ENCODE results near the gene ARRB1. TPM values are rescaled to one million over a fixed set of nuclear protein-coding genes. Genes with fewer than 3 reads are reported as not detected.

ARRB1 gene
- total and polyA plus RNA-seq, 10 of the 15 experiments (the other 5 are each of a cell fraction or from before 2014, with no cell fraction given) = 0.39 to 12.9 (median 1.7) TPM

DNA sequence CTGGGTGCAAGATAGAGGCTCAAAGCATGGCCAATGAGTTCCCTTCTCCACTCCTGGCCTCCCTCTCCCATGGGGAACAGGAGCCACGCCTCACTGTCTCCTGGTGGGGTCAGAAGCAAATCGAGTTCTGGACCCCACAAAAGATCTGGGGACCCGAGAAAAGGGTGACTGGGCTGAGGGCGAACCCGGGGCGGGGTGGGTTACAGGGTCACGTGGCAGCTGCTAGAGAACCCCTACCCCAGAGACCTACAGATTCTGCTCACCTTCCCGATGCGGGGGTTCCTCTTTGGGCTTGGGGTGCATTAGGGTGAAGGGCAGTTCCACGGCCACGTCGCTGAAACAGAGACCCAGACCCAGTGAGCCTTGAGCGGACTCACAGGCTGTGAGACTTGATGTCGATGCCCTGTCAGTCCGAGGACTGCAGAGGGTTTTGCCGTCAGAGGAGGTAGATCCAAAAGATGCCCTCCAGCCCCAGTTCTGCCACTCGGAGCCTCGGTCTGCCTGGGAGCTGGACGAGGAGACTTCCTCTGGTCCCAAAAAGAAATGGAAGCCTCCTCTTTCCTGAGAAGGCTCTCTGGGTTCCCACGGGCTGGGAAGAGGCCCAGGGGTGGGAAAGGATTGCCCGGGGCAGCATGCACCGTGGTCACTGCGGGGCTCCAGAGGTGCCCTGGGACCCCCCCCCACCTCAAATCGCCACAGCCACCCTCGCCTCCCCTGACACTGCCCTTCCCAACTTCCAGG, 82.7 kb downstream of the ARRB1 start (continued):
- TF ChIP-seq, protein P1, sequence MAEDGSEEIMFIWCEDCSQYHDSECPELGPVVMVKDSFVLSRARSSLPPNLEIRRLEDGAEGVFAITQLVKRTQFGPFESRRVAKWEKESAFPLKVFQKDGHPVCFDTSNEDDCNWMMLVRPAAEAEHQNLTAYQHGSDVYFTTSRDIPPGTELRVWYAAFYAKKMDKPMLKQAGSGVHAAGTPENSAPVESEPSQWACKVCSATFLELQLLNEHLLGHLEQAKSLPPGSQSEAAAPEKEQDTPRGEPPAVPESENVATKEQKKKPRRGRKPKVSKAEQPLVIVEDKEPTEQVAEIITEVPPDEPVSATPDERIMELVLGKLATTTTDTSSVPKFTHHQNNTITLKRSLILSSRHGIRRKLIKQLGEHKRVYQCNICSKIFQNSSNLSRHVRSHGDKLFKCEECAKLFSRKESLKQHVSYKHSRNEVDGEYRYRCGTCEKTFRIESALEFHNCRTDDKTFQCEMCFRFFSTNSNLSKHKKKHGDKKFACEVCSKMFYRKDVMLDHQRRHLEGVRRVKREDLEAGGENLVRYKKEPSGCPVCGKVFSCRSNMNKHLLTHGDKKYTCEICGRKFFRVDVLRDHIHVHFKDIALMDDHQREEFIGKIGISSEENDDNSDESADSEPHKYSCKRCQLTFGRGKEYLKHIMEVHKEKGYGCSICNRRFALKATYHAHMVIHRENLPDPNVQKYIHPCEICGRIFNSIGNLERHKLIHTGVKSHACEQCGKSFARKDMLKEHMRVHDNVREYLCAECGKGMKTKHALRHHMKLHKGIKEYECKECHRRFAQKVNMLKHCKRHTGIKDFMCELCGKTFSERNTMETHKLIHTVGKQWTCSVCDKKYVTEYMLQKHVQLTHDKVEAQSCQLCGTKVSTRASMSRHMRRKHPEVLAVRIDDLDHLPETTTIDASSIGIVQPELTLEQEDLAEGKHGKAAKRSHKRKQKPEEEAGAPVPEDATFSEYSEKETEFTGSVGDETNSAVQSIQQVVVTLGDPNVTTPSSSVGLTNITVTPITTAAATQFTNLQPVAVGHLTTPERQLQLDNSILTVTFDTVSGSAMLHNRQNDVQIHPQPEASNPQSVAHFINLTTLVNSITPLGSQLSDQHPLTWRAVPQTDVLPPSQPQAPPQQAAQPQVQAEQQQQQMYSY (CRISPR knock-in tag; IDR thresholded peaks at IDR 0.05) = no peak
- TF ChIP-seq MYB (IDR thresholded peaks at IDR 0.05; ENCODE audit: borderline replicate concordance, low read depth, low read length) = no peak

GRCh38 chr11:75267171-75267970, 84.1 kb downstream of the ARRB1 start:
- POLR2A ChIA-PET = no interaction called here
- SMC1A ChIA-PET (ENCODE audit: uncharacterized antibody, unreplicated experiment) = no interaction called here
- BruUV-seq (replicated peaks) = no TSS peak
- RAD21 ChIA-PET (ENCODE audit: unreplicated experiment) = no interaction called here
- TF ChIP-seq, protein P2, sequence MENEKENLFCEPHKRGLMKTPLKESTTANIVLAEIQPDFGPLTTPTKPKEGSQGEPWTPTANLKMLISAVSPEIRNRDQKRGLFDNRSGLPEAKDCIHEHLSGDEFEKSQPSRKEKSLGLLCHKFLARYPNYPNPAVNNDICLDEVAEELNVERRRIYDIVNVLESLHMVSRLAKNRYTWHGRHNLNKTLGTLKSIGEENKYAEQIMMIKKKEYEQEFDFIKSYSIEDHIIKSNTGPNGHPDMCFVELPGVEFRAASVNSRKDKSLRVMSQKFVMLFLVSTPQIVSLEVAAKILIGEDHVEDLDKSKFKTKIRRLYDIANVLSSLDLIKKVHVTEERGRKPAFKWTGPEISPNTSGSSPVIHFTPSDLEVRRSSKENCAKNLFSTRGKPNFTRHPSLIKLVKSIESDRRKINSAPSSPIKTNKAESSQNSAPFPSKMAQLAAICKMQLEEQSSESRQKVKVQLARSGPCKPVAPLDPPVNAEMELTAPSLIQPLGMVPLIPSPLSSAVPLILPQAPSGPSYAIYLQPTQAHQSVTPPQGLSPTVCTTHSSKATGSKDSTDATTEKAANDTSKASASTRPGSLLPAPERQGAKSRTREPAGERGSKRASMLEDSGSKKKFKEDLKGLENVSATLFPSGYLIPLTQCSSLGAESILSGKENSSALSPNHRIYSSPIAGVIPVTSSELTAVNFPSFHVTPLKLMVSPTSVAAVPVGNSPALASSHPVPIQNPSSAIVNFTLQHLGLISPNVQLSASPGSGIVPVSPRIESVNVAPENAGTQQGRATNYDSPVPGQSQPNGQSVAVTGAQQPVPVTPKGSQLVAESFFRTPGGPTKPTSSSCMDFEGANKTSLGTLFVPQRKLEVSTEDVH (IDR thresholded peaks at IDR 0.05; ENCODE audit: low read depth, partially characterized antibody) = no peak
- TF ChIP-seq CEBPB (IDR thresholded peaks at IDR 0.05; ENCODE audit: borderline replicate concordance in 1 of 2, low read depth in 2 of 2, low read length in 2 of 2) = no peak
- H3K9ac ChIP-seq (ENCODE audit: control insufficient read depth, insufficient read depth, low read length) = no peak overlapping the region
- H2AFZ ChIP-seq (ENCODE audit: control insufficient read depth, low read depth, low read length) = no peak overlapping the region
- H3K4me2 ChIP-seq (ENCODE audit: control insufficient read depth, insufficient read depth) = no peak overlapping the region
- CTCF ChIA-PET = no interaction called here
- no peaks in the 10 kb centered on the region for H3K4me1 ChIP-seq (ENCODE audit: control insufficient read depth, insufficient read depth, low read length)
- no peak overlapping the region for H3K27ac ChIP-seq (ENCODE audit: control insufficient read depth, insufficient read depth)
- 0 out of 2 replicates have a peak, but pooled peaks cover 2% of the 10 kb centered on the region for H4K20me1 ChIP-seq (ENCODE audit: control insufficient read depth, insufficient read depth)
- no peak for FAIRE-seq
- no peak for ATAC-seq
- H3K4me3 ChIP-seq = no peak overlapping the region
- H3K27me3 ChIP-seq (replicated peaks in 1 of 2; ENCODE audit: control insufficient read depth in 2 of 2, insufficient read depth in 2 of 2, low read length in 1 of 2) = no peaks in the 10 kb centered on the region
- no peaks in the 10 kb centered on the region for H3K79me2 ChIP-seq (ENCODE audit: control insufficient read depth, insufficient read depth, low read length)
- H3K9me3 ChIP-seq (replicated peaks; ENCODE audit: control insufficient read depth, insufficient read depth, low read length) = no peaks in the 10 kb centered on the region
- intact Hi-C loops (cut with micrococcal nuclease; ENCODE audit: unreplicated experiment) (no loop called here), in situ Hi-C loops (cut with MboI) (no loop called here)
- no peak for DNase-seq (ENCODE audit: low read depth, low spot score)
- no peaks in the 10 kb centered on the region; a peak in 1 of 4 replicates for H3K36me3 ChIP-seq (ENCODE audit: control insufficient read depth in 2 of 2, insufficient read depth in 2 of 2, low read length in 1 of 2)
- 47% methylated on average over 23 of the region's 27 CpGs for WGBS (ENCODE audit: insufficient coverage, insufficient replicate concordance, low lambda C conversion rate, missing lambda C conversion rate)

All from GM12878 (cell line).